ENCODE measurements around the gene RFWD3.
A peak's percentile ranks its signal among the peaks of the same experiment; 100 is the strongest.

RFWD3 gene

DNA sequence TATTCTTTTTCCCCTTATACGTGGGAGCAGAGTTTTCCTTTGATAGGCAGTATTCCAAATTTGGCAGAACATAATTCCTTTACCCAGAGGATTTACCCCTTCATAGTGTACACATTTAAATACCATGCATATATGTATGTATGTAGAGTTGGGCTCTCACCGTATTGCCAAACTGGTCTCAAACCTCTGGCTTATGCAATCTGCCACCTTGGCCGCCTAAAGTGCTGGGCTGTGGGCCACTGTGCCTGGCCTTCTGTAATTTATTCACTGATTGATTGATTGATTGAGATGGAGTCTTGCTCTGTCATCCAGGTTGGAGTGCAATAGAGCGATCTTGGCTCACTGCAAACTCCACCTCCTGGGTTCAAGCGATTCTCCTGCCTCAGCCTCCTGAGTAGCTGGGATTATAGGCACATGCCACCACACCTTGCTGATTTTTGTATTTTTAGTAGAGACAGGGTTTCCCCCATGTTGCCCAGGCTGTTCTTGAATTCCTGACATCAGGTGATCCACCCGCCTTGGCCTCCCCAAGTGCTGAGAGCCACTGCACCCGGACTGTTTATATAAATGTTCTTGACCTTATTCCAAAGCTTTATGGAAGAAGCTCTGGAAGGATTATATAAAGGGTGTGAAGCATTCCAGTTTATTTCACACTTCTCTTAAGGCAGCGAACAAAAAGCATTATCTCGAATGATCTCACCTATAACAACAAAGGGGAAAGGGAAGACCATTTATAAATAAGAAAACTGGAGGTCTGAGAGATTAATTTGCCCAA is 74.6 kb downstream of the RFWD3 start:
- no peaks in the 10 kb centered on the region for H3K36me3 ChIP-seq (ENCODE audit: insufficient read depth, low read length)
- no peak overlapping the region for H3K4me2 ChIP-seq (ENCODE audit: low read length)
- no peak overlapping the region for H3K4me3 ChIP-seq (ENCODE audit: low read length)
- H3K9ac ChIP-seq (ENCODE audit: low read depth, low read length), result no peak overlapping the region
- H3K4me1 ChIP-seq (ENCODE audit: control insufficient read depth, insufficient read depth, low read length), result peaks cover 13% of the 10 kb centered on the region
- no peaks in the 10 kb centered on the region for H3K9me3 ChIP-seq (replicated peaks; ENCODE audit: low read length)
- no peaks in the 10 kb centered on the region for H3K27me3 ChIP-seq (ENCODE audit: control insufficient read depth, insufficient read depth, low read length)

DNA sequence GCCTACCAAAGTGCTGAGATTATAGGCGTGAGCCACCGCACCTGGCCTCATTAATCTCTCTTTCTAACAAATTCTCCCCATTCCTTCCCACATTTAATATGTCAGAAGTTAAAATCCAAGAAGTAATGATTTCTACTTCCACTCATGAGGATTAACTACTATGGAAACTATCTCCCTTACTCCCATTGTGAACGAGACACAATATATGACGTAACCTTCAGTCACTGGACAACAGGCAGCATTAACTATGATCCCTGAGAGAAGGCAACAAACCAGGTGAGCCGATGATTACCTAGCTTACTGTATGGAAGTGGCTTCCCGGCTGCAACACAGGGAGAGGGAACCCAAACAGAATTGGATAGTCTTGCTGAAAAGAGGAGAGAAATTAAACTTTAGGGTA is 79.7 kb downstream of the RFWD3 start:
- Histone ChIP-seq H3K4me2 (ENCODE audit: low read length) (no peak overlapping the region), H3K9ac (ENCODE audit: low read depth, low read length) (no peak overlapping the region), H3K4me1 (ENCODE audit: control insufficient read depth, insufficient read depth, low read length) (no peaks in the 10 kb centered on the region), H3K27me3 (ENCODE audit: control insufficient read depth, insufficient read depth, low read length) (no peaks in the 10 kb centered on the region), H3K4me3 (ENCODE audit: low read length) (no peak overlapping the region), H3K36me3 (ENCODE audit: insufficient read depth, low read length) (no peaks in the 10 kb centered on the region), H3K9me3 (replicated peaks; ENCODE audit: low read length) (no peaks in the 10 kb centered on the region)

DNA sequence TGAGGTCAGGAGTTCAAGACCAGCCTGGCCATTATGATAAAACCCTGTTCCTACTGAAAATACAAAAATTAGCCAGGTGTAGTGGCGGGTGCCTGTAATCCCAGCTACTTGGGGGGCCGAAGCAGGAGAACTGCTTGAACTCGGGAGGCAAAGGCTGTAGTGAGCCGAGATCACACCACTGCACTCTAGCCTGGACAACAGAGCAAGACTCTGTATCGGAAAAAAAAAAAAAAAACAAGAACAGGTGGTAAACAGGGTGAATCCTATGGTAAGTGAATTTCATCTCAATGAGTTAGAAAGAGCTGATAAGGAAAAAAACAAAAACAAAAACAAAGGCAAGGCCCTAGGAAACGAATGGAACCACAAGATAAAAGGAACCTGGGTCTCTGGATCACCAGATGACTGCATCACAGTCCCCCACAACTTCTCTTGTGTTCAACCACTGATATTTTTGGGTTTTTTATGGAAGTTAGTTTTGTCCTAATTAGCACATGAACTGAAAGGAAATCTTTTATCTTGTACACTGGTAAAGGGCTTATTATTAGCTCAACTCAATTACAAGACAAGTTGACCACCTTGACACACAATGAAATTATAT is 80.7 kb downstream of the RFWD3 start:
- Histone ChIP-seq H3K9ac (ENCODE audit: low read depth, low read length) (no peak overlapping the region), H3K27me3 (ENCODE audit: control insufficient read depth, insufficient read depth, low read length) (no peaks in the 10 kb centered on the region), H3K4me2 (ENCODE audit: low read length) (no peak overlapping the region), H3K4me1 (ENCODE audit: control insufficient read depth, insufficient read depth, low read length) (no peaks in the 10 kb centered on the region), H3K36me3 (ENCODE audit: insufficient read depth, low read length) (no peaks in the 10 kb centered on the region), H3K4me3 (ENCODE audit: low read length) (no peak overlapping the region), H3K9me3 (replicated peaks; ENCODE audit: low read length) (no peaks in the 10 kb centered on the region)

DNA sequence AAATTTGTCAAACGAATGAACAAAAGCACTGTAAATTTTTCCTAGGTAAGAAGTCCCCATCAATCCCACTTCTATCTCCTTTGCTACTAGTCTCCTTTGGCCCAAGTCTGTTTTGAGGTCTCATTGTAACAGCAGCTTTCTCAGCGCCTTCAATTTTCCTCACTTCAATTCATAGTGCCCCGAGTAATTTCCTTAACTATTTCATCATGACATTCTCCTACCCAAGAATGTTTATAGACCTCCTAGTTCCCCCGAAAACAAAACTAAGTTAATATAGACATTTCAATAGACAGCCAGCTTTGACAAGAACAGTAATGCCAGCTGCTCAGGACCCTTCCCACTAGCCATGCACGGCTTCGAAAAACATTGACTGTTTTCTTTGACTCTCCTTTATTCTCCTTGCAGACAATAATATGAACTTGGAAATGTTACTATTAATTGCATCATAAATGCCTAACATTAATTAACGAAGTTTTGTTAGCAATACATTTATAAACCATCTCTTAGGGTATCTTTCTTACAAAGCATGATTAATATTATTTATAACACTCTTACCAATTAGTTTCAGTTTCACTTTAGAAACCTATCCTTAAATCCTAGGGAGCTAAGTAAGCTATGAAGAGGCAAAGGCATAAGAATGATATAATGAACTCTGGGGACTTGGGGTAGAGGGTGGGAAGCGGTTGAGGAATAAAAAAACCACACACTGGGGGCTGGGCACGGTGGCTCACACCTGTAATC is 82.6 kb downstream of the RFWD3 start:
- Histone ChIP-seq H3K9ac (ENCODE audit: low read depth, low read length) (no peak overlapping the region), H3K4me2 (ENCODE audit: low read length) (no peak overlapping the region), H3K36me3 (ENCODE audit: insufficient read depth, low read length) (no peaks in the 10 kb centered on the region), H3K4me1 (ENCODE audit: control insufficient read depth, insufficient read depth, low read length) (peaks cover under 1% of the 10 kb centered on the region), H3K4me3 (ENCODE audit: low read length) (no peak overlapping the region), H3K27me3 (ENCODE audit: control insufficient read depth, insufficient read depth, low read length) (no peaks in the 10 kb centered on the region), H3K9me3 (replicated peaks; ENCODE audit: low read length) (no peaks in the 10 kb centered on the region)

DNA sequence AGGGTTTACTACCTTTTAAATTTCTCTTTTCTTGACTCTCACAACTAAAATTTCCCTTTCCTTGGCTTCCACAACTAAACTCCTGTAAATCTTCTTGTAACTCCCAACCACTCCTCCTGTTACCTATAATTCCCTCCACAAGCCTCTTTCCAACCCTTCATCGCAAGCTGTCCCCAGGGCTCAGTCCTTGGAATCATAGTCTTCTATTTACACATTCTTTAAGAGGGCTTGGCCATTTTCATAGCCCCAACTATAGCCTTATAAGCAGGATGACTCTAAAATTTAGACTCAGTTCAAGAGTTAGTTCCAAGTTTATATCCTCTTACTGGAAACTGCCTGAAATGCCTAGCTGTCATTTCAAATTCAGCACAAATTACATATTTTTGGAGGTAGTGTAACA is 83.7 kb downstream of the RFWD3 start:
- Histone ChIP-seq H3K9ac (ENCODE audit: low read depth, low read length) (no peak overlapping the region), H3K36me3 (ENCODE audit: insufficient read depth, low read length) (no peaks in the 10 kb centered on the region), H3K27me3 (ENCODE audit: control insufficient read depth, insufficient read depth, low read length) (no peaks in the 10 kb centered on the region), H3K9me3 (replicated peaks; ENCODE audit: low read length) (no peaks in the 10 kb centered on the region), H3K4me3 (ENCODE audit: low read length) (no peak overlapping the region), H3K4me2 (ENCODE audit: low read length) (no peak overlapping the region), H3K4me1 (ENCODE audit: control insufficient read depth, insufficient read depth, low read length) (peaks cover 11% of the 10 kb centered on the region)

DNA sequence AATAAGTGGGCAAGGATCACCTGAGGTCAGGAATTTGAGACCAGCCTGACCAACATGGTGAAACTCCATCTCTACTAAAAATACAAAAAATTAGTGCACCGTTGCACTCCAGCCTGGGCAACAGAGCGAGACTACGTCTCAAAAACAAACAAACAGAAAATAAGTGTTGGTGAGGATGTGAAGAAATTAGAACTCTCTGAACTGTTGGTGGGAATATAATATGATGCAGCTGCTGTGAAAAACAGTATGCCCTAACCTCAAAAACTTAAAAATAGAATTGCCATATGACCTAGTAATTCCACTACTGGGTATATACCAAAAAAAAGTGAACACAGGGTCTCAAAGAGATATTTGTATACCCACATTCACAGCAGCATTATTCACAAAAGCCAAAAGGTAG is 85.8 kb downstream of the RFWD3 start:
- no peaks in the 10 kb centered on the region for H3K27me3 ChIP-seq (ENCODE audit: control insufficient read depth, insufficient read depth, low read length)
- H3K4me2 ChIP-seq (ENCODE audit: low read length), result no peak overlapping the region
- no peak overlapping the region for H3K9ac ChIP-seq (ENCODE audit: low read depth, low read length)
- no peak overlapping the region for H3K4me3 ChIP-seq (ENCODE audit: low read length)
- peaks cover 18% of the 10 kb centered on the region for H3K4me1 ChIP-seq (ENCODE audit: control insufficient read depth, insufficient read depth, low read length)
- no peaks in the 10 kb centered on the region for H3K9me3 ChIP-seq (replicated peaks; ENCODE audit: low read length)
- no peaks in the 10 kb centered on the region for H3K36me3 ChIP-seq (ENCODE audit: insufficient read depth, low read length)

DNA sequence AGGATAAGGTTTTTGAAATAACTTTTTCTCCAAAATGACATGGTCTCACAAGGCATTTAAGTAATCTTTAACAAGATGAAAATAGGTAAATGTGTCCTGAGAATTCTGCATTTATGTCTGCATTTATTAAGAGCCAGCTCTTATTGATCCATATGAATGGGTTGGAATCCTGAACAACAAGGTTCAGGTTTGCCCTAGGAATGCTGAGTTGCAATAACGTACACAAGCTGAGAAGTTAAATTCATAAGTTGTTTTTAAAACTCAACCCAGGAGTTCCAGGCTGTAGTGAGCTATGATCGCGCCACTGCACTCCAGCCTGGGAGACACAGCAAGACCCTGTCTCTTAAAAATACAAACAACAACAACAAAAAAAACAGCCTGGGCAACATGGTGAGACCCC is 87.8 kb downstream of the RFWD3 start:
- Histone ChIP-seq H3K9ac (ENCODE audit: low read depth, low read length) (no peak overlapping the region), H3K4me3 (ENCODE audit: low read length) (no peak overlapping the region), H3K4me1 (ENCODE audit: control insufficient read depth, insufficient read depth, low read length) (peaks cover 18% of the 10 kb centered on the region), H3K4me2 (ENCODE audit: low read length) (no peak overlapping the region), H3K9me3 (replicated peaks; ENCODE audit: low read length) (no peaks in the 10 kb centered on the region), H3K36me3 (ENCODE audit: insufficient read depth, low read length) (no peaks in the 10 kb centered on the region), H3K27me3 (ENCODE audit: control insufficient read depth, insufficient read depth, low read length) (no peaks in the 10 kb centered on the region)

DNA sequence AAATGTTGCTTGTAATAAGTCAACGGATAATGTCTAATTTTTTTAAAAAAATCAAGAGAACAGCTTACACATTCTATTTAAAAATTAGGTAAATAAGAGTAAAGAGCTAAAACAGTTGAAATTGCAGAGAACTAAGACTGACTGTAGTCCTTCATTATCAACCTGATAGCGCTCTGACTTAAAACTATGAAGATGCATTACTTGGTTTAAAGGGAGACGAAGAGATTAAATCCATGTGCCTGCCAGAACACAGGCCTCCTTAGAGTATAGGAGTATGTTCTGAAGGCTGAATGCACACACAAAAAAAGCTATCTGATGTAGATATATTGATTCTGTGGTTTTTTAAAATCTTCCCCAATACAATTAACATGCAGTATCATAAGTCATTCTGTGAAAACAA is 88.2 kb downstream of the RFWD3 start:
- peak overlapping the region; percentile 32 for H3K4me2 ChIP-seq (ENCODE audit: low read length)

DNA sequence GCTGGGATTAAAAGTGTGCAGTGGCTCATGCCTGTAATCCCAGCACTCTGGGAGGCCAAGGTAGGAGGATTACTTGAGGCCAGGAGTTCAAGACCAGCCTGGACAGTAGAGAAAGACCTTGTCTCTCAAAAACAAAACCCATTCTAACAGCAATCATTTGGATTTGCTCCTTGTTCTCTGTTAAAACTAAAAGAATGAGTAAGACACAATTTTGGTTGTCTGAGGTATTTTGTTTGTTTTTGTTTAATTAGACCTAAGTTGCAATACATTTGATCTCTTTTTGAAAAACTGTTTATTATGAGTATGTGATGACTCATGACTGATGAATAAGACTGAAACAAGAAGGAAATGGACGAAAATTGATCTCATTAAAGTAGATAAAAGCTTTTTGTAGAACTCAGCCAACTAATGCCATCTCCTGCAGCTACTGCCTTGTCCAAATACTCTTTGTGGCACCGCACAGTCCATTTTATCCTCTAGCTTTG is 88.8 kb downstream of the RFWD3 start:
- peak overlapping the region; percentile 32 for H3K4me2 ChIP-seq (ENCODE audit: low read length)
- H3K9ac ChIP-seq (ENCODE audit: low read depth, low read length), result no peak overlapping the region
- H3K36me3 ChIP-seq (ENCODE audit: insufficient read depth, low read length), result no peaks in the 10 kb centered on the region
- no peaks in the 10 kb centered on the region for H3K9me3 ChIP-seq (replicated peaks; ENCODE audit: low read length)
- H3K4me1 ChIP-seq (ENCODE audit: control insufficient read depth, insufficient read depth, low read length), result peaks cover 18% of the 10 kb centered on the region
- no peak overlapping the region for H3K4me3 ChIP-seq (ENCODE audit: low read length)
- H3K27me3 ChIP-seq (ENCODE audit: control insufficient read depth, insufficient read depth, low read length), result no peaks in the 10 kb centered on the region

More for the DNA sequence above, 88.2 kb downstream of the RFWD3 start:
- Histone ChIP-seq H3K9me3 (replicated peaks; ENCODE audit: low read length) (no peaks in the 10 kb centered on the region), H3K4me1 (ENCODE audit: control insufficient read depth, insufficient read depth, low read length) (peaks cover 18% of the 10 kb centered on the region), H3K27me3 (ENCODE audit: control insufficient read depth, insufficient read depth, low read length) (no peaks in the 10 kb centered on the region), H3K36me3 (ENCODE audit: insufficient read depth, low read length) (no peaks in the 10 kb centered on the region), H3K4me3 (ENCODE audit: low read length) (no peak overlapping the region), H3K9ac (ENCODE audit: low read depth, low read length) (no peak overlapping the region)

DNA sequence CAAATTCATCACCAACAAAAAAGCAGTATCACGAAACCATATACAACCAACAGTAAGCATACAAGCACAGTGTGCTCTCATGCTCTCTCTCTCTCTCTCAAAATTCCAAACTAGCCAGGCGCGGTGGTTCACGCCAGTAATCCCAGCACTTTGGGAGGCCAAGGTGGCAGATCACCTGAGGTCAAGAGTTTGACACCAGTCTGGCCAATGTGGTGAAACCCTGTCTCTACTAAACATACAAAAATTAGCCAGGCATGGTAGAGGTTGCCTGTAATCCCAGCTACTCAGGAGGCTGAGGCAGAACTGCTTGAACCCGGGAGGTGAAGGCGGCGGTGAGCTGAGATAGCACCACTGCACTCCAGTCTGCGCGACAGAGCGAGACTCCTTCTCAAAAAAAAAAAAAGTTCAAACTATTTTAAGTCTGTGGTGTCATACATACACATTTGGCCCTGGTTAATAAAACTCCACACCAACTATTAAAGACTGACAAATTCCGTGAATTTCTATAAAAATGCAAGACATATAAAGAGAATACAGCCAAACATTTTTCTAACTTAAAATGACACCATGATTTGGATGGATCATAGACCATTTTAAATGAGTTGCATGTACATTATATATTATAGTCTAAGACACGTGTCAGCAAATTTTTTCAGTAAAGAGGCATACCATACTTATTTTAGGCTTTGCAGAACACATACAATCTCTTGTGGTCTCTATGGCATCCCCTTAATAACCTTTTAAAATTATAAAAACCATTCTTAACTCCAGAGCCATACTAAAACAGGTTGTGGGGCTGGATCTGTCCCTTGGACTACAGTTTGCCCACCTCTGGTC is 90.7 kb downstream of the RFWD3 start:
- Histone ChIP-seq H3K4me3 (ENCODE audit: low read length) (no peak overlapping the region), H3K36me3 (ENCODE audit: insufficient read depth, low read length) (no peaks in the 10 kb centered on the region), H3K9ac (ENCODE audit: low read depth, low read length) (no peak overlapping the region), H3K27me3 (ENCODE audit: control insufficient read depth, insufficient read depth, low read length) (no peaks in the 10 kb centered on the region), H3K4me2 (ENCODE audit: low read length) (no peak overlapping the region), H3K9me3 (replicated peaks; ENCODE audit: low read length) (no peaks in the 10 kb centered on the region), H3K4me1 (ENCODE audit: control insufficient read depth, insufficient read depth, low read length) (peaks cover 18% of the 10 kb centered on the region)
